Panc1 (cell line): Measurements from ENCODE around the gene PHC2.

Experiments used
- POLR2AphosphoS5 ChIP-seq: IDR thresholded peaks from 2 replicates; pipeline ENCODE4 v1.6.1; 2012; ENCODE audit warnings: mild to moderate bottlenecking, low read depth, low read length, moderate library complexity
- TCF7L2 ChIP-seq: IDR thresholded peaks from 2 replicates; pipeline ENCODE4 v1.6.1; 2011; ENCODE audit warnings: mild to moderate bottlenecking, low read depth, low read length, inconsistent platforms
- TF ChIP-seq, protein P1 (sequence below): fragments of 450-650 bp; IDR thresholded peaks from 2 replicates; pipeline ENCODE4 v1.5.1; 2017; ENCODE audit warnings: mild to moderate bottlenecking

DNA sequence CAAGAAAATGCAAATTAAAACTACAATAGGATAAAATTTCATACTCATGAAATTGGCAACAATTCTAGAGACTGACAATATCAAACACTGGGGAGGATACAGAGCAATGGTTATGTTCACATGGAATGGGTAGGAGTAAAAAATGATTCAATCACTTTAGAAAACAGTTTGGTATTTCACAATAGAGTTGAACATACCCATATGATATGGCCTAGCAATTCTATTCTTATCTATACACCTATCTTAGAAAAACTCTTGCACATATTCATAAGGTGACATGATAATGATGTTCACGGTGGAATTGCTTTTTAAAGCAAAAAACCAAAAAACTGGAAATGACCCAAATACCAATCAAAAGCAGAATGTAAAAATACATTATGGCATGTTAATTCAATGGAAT lies 28.7 kb downstream of the PHC2 start:
- TF ChIP-seq, protein P1, sequence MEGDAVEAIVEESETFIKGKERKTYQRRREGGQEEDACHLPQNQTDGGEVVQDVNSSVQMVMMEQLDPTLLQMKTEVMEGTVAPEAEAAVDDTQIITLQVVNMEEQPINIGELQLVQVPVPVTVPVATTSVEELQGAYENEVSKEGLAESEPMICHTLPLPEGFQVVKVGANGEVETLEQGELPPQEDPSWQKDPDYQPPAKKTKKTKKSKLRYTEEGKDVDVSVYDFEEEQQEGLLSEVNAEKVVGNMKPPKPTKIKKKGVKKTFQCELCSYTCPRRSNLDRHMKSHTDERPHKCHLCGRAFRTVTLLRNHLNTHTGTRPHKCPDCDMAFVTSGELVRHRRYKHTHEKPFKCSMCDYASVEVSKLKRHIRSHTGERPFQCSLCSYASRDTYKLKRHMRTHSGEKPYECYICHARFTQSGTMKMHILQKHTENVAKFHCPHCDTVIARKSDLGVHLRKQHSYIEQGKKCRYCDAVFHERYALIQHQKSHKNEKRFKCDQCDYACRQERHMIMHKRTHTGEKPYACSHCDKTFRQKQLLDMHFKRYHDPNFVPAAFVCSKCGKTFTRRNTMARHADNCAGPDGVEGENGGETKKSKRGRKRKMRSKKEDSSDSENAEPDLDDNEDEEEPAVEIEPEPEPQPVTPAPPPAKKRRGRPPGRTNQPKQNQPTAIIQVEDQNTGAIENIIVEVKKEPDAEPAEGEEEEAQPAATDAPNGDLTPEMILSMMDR = no peak
- TF ChIP-seq TCF7L2 (no peak), POLR2AphosphoS5 (no peak)
